Measurements from ENCODE around the gene CBR3.
A peak's percentile ranks its signal among the peaks of the same experiment; 100 is the strongest.
"Not testable (repeated sequence)": the region's sequence is repeated elsewhere in the genome, so short reads cannot be mapped to it uniquely, and the experiment has no call there.

The CBR3 gene

GRCh38 chr21:36120304-36120888, 14.5 kb upstream of the CBR3 start:
- DNase-seq, result no peak

- peak; percentile 18 for DNase-seq
Observed at GRCh38 chr21:36122977-36123376, 11.9 kb upstream of the CBR3 start.

DNA sequence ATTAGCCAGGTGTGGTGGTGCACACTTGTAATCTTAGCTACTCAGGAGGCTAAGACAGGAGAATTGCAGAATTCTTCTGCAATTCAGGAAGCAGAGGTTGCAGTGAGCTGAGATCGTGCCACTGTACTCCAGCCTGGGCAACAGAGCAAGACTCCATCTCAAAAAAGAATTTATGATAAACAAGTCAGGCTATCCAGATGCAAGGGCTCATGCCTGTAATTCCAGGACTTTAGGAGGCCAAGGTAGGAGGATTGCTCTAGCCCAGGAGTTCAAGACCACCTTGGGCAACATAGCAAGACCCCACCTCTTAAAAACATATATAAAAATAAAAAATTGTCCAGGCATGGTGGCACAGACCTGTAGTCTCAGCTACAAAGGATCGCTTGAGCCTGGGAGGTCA, 10.5 kb upstream of the CBR3 start:
- DNase-seq, result peak; percentile 2

- DNase-seq, result peak; percentile 69
Observed at GRCh38 chr21:36125512-36126207, 9.2 kb upstream of the CBR3 start.

- DNase-seq, result peak; percentile 11
Observed at GRCh38 chr21:36126208-36126565, 8.7 kb upstream of the CBR3 start.

GRCh38 chr21:36126621-36127110, 8.2 kb upstream of the CBR3 start:
- DNase-seq, result peak; percentile 18

DNA sequence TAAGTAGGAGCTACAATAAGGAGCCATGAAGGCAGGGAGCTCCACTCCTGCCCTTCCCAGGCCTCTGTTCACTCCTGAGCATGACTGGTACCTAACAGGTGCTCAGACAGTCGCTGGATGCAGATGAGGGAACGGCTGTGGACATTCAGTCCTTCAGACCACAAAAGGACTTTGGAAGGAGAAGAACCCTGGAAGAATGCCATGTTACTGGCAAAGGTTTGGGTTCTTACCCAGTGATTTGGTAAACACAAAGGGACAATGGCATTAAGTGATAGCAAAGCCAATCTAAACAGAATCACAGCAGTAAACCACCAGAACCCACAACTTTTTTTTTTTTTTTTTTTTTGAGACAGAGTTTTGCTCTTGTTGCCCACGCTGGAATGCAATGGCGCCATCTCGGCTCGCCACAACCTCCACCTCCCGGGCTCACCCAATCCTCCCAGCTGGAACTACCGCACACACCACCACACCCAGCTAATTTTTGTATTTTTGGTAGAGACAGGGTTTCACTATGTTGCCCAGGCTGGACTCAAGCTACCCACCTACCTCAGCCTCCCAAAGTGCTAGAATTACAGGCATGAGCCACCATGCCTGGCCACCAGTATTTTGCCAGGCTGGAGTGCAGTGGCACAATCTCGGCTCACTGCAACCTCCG, 7.5 kb upstream of the CBR3 start:
- DNase-seq, result no peak

- DNase-seq, result no peak
Observed at GRCh38 chr21:36127977-36128376, 6.9 kb upstream of the CBR3 start.

DNA sequence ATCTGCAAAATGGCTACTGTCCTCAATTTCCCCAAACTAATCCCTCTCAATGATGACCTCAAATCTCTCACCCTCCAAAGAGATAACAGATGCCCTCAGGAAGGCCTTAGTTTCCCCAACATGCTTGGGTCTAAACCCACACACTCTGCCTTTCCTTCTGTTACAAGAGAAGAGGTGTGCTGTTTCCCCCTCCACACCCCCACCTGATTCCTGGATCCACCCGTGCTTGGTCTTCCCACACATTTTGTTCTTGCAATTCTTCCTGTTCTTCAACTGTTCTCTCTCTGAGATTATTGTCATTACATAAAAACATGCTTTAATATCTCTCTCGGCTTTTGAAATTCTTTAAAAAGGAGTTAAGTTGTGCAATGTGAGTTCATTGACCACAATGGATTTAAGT, 5.7 kb upstream of the CBR3 start:
- DNase-seq, result no peak

GRCh38 chr21:36130414-36130762, 4.5 kb upstream of the CBR3 start:
- DNase-seq, result not testable (repeated sequence)

DNA sequence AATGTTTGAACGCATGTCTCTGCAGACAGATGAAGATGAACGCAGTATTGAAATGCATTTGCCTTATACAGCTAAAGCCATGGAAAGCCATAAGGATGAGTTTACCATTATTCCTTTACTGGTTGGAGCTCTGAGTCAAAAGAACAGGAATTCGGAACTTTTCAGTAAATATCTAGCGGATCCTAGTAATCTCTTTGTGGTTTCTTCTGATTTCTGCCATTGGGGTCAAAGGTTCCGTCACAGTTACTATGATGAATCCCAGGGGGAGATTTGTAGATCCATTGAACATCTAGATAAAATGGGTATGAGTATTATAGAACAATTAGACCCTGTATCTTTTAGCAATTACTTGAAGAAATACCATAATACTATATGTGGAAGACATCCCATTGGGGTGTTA, 4.0 kb upstream of the CBR3 start:
- DNase-seq, result not testable (repeated sequence)

DNA sequence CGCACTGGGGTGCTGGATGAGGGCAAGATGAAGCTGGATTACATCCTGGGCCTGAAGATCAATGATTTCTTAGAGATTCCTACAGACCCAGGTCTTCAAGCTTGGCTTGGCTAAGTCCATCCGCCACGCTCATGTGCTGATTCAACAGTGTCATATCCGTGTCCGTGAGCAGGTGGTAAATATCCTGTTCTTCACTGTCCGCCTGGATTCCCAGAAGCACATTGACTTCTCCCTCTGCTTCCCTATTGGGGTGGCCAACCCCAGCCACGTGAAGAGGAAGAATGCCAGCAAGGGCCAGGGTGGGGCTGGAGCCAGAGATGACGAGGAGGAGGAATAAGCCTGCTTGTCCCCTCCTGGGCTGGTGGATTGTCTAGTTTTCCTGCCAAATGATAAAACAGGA, 2.2 kb upstream of the CBR3 start:
- no peak for DNase-seq

DNA sequence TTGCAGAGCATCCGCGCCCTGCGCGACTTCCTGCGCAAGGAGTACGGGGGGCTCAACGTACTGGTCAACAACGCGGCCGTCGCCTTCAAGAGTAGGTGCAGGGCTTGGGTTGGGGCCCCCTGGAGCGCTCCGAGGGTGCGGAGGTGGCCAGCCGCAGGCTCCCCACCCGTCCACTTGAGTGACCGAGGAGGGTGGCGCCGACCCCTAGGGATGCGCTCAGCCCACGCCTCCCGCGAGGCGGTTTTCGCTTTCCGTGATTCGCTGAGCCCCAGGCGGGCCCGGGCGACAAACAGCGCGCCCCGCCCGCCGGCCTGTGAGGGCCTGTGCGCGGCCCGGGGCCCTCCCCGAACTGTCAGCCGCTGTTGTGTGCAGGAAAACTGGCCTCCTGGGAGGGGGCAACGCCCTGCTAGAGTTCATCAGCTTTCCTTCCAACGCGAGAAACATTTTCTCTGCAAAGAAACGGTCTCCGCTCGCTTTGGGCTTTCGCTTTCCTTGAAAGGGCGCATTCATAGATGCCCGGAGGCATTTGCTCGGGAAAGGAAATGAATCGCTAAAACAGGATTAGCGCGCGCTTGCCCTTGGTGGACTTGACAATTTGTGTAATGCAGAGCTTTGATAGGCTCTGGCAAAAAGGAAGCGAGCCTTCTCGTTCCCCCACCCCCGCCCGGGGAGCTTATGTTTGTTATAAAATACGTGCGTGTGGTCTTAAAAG, 668 bp downstream of the CBR3 start:
- peak; percentile 74 for DNase-seq

DNA sequence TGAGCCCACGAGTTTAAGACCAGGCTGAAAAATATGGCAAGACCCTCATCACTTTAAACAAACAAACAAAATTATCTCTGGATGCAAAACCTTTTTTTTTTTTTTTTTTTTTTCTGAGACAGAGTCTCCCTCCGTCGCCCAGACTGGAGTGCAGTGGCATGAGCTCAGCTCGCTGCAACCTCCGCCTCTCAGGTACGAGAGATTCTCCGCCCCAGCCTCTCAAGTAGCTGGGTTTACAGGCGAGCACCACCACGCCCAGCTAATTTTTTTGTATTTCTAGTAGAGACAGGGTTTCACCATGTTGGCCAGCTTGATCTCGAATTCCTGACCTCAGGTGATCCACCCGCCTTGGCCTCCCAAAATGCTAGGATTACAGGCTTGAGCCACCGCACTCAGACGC, 4.9 kb downstream of the CBR3 start:
- not testable (repeated sequence) for DNase-seq

- peak; percentile 87 for DNase-seq
Observed at GRCh38 chr21:36141513-36141925, 6.6 kb downstream of the CBR3 start.

- DNase-seq, result not testable (repeated sequence)
Observed at GRCh38 chr21:36144233-36144632, 9.4 kb downstream of the CBR3 start.

DNA sequence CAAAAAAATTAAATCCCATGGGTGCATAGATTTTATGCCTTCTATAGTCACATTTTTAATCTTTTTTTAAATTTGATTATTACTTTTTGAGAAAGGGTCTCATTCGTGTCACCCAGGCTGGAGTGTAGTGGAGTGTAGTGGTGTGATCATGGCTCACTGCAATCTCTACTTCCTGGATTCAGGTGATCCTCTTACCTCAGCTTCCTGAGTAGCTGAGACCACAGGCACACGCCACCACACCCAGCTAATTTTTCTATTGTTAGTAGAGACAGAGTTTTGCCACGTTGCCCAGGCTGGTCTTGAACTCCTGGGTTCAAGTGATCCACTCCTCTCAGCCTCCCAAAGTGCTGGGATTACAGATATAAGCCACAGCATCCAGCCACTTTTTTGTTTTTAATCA, 10.4 kb downstream of the CBR3 start:
- DNase-seq, result no peak

- no peak for DNase-seq
Observed at GRCh38 chr21:36147911-36148310, 13.0 kb downstream of the CBR3 start.

GRCh38 chr21:36148886-36149285, 14.0 kb downstream of the CBR3 start:
- no peak for DNase-seq

DNA sequence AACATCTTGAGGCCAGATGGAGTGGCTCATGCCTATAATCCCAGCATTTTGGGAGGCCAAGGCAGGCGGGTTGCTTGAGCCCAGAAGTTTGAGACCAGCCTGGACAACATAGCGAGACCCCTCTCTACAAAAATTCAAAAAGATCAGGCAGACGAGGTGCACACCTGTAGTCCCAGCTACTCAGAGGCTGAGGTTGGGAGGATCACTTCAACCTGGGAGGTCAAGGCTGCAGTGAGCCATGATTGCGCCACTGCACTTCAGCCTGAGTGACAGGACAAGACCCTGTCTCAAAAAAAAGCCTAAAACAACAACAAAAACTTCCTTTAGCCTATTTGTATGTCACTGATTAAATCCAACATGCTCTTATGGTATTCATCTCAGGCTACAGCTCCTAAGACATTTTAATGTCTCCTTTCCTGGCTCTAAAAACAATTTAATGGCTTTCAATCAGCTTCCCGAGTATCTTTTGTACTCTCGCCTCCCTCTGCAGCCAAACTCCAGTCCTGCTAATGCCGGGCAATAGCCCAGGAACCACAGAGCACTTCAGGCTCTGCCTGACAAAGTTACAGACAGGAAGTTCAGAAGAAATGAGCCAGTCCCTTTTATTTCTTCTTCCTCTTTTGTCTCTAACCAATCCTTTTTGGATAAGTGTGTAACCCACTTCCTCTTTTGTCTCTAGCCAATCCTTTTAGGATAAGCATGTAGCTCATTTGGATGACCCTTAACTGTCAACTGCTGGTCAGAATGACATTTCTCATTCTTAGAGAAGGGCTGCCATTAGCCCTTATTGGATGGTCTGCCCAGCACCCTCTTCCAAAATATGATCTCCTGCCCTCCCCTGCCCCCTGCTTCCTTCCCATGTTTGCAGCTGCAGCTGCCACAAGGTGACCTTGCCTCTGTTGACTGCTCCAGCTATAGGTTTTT, 15.2 kb downstream of the CBR3 start:
- no peak for DNase-seq

DNA sequence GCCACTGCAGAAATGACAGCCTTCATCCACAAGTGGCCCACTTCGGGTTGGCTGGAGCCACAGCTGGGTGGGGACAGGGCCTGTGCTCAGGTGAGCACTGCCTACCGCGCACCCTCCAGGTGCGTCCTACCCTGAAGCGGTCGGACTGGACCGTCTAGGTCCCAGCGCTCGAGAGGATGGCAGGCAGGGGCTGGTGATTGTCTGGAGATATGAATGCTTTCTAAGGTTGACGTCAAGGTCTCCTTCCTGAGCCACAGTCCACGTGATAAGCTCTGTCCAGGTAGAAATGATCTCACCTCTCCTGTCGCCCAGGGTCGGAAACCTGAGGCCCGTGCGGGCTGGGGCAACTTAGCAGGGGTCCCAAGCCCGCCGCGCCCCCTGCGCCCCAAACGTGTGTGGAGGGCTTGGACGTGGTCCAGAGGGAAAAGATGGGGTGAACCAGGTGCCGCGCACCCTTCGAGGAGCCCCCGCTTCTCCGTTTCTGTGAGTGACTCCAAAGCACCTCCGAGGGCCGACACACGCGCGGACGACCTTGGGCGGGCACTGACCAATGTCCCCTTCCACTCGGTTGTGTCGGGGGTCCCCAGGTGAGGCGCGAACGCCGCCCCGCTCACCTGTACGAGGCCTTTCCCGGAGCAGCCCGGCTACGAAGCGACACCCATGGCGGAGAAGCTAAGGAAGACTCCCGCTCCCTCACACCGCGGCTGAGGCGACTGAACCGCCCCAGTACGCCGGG, 20.9 kb downstream of the CBR3 start:
- DNase-seq, result no peak

- DNase-seq, result peak; percentile 100
Observed at GRCh38 chr21:36156339-36156814, 21.5 kb downstream of the CBR3 start.
